ENCODE measurements around the gene HILPDA.
"Not testable (repeated sequence)": the region's sequence is repeated elsewhere in the genome, so short reads cannot be mapped to it uniquely, and the experiment has no call there.

The HILPDA gene

DNA sequence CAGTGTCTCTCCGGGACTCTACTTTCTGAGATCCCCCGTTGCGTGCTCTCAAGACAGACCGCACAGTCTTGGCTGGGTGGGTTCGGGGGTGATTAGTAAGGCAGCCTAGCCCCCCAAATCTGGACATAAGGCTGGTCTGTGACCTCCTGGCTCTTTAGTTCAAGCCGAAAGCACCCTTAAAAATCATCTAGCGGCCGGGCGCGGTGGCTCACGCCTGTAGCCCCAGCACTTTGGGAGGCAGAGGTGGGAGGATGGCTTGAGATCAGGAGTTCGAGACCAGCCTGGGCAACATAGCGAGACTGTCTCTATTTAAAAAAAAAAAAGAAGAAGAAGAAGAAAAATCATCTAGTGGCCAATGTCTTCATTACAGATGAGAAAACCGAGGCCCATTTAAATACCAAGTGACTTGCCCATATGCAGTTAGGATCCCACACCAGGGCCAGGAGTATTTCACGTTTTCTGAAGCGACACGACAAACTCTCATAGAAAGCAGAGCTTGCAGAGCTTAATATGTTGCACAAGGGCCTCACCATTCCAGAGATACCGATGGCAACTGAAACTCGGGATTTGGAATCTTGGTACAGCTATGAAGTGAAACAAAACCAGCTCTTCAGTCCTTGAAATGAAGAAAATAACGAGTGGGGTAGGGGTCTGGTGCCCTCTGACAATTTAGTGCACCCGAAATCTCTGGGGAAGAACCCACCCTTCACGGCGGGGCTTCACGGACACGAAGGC is 703 bp upstream of the HILPDA start:
- H3K4me1 ChIP-seq, result peaks cover 16% of the 10 kb centered on the region
- no peaks in the 10 kb centered on the region for H3K27me3 ChIP-seq
- TF ChIP-seq CTCF (IDR thresholded peaks at IDR 0.05; ENCODE audit: low read depth, low read length), result no peak; the same call in 1 of the 2 replicates
- peaks cover 7% of the 10 kb centered on the region for H3K36me3 ChIP-seq
- H3K4me3 ChIP-seq (ENCODE audit: low read depth, low read length), result peak overlapping the region; percentile 91
- H3K9me3 ChIP-seq, result no peaks in the 10 kb centered on the region
- DNase-seq, result no peak

DNA sequence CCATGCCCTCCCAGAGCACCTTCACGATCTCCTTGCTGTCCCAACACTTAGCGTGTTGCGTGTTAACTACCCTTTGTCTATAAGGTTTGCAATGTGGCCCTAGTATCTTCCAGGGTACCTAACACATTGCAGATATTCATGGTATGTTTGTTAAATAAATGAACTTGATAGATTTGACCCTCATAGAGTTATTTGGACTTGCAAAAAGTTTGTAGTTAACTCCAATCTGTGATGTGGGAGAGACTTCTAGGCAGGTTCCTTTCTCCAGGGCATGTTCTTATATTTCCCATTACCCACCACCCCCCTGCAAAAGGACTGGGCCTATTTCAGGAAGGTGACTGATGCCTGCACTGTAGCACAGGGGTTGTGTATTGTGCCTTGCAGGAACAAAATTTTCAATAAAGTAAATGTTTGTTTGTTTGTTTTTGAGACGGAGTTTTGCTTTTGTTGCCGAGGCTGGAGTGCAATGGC is 612 bp downstream of the HILPDA start:
- H3K4me1 ChIP-seq, result peaks cover 16% of the 10 kb centered on the region

DNA sequence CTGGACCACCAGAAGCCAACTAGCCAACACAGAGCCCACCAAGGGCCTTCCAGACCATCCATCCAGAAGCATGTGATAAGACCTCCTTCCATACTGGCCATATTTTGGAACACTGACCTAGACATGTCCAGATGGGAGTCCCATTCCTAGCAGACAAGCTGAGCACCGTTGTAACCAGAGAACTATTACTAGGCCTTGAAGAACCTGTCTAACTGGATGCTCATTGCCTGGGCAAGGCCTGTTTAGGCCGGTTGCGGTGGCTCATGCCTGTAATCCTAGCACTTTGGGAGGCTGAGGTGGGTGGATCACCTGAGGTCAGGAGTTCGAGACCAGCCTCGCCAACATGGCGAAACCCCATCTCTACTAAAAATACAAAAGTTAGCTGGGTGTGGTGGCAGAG is 1.7 kb downstream of the HILPDA start:
- H3K36me3 ChIP-seq, H3K9me3 ChIP-seq, H3K27me3 ChIP-seq, DNase-seq: not testable (repeated sequence)
- H3K4me1 ChIP-seq, result peaks cover 16% of the 10 kb centered on the region
- peak overlapping the region; percentile 91 for H3K4me3 ChIP-seq (ENCODE audit: low read depth, low read length)

More for the DNA sequence above, 612 bp downstream of the HILPDA start:
- no peak for TF ChIP-seq CTCF (IDR thresholded peaks at IDR 0.05; ENCODE audit: low read depth, low read length)
- peak overlapping the region; percentile 91 for H3K4me3 ChIP-seq (ENCODE audit: low read depth, low read length)
- DNase-seq, result no peak
- no peaks in the 10 kb centered on the region for H3K27me3 ChIP-seq
- no peaks in the 10 kb centered on the region for H3K9me3 ChIP-seq
- H3K36me3 ChIP-seq, result peaks cover 7% of the 10 kb centered on the region

- Histone ChIP-seq H3K9me3 (no peaks in the 10 kb centered on the region), H3K4me1 (peaks cover 10% of the 10 kb centered on the region), H3K4me3 (ENCODE audit: low read depth, low read length) (peak overlapping the region; percentile 91; the same call in 1 of the 2 replicates), H3K27me3 (no peaks in the 10 kb centered on the region), H3K36me3 (peaks cover 7% of the 10 kb centered on the region)
- DNase-seq, result no peak
- TF ChIP-seq CTCF (IDR thresholded peaks at IDR 0.05; ENCODE audit: low read depth, low read length), result no peak
These were observed 3.3 kb downstream of the HILPDA start for GRCh38 chr7:128458956-128459355.

DNA sequence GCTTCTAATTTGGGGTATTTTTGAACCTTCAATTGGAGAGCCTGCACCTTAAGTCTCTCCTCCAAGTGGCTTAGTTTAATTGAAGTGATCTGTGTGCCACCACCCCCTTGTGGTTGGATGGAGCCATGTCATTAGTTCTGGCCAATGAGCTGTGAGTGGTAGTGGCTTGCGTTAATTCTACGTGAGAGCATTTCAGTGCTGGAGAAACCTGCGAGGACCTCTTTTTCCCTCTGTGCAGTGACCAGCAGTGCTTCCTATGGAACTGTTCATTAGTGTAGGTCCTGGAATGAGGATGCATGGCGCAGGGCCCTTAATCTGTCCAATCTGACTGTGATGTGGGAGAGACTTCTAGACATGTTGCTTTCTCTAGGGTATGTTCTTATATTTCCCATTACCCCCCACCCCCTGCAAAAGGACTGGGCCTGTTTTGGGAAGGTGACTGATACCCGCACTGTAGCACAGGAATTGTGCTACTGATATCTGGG is 3.8 kb downstream of the HILPDA start:
- H3K9me3 ChIP-seq, result no peaks in the 10 kb centered on the region
- DNase-seq, result peak; percentile 70
- H3K4me3 ChIP-seq (ENCODE audit: low read depth, low read length), result no peak overlapping the region
- peaks cover 8% of the 10 kb centered on the region for H3K4me1 ChIP-seq
- H3K27me3 ChIP-seq, result no peaks in the 10 kb centered on the region
- peaks cover 7% of the 10 kb centered on the region for H3K36me3 ChIP-seq
- peak; percentile 91 for TF ChIP-seq CTCF (IDR thresholded peaks at IDR 0.05; ENCODE audit: low read depth, low read length)

- H3K9me3 ChIP-seq, result no peaks in the 10 kb centered on the region
- TF ChIP-seq CTCF (IDR thresholded peaks at IDR 0.05; ENCODE audit: low read depth, low read length), result no peak
- no peaks in the 10 kb centered on the region for H3K27me3 ChIP-seq
- DNase-seq, result no peak
- H3K4me3 ChIP-seq (ENCODE audit: low read depth, low read length), result no peak overlapping the region
- H3K4me1 ChIP-seq, result no peaks in the 10 kb centered on the region; the same call in 1 of the 2 replicates
- H3K36me3 ChIP-seq, result peaks cover under 1% of the 10 kb centered on the region
These were observed 6.8 kb downstream of the HILPDA start for GRCh38 chr7:128462460-128462859.

- H3K4me3 ChIP-seq (ENCODE audit: low read depth, low read length); H3K4me1 ChIP-seq; H3K36me3 ChIP-seq; DNase-seq; H3K9me3 ChIP-seq; H3K27me3 ChIP-seq: not testable (repeated sequence)
These were observed 7.7 kb downstream of the HILPDA start for GRCh38 chr7:128463345-128463744.

- not testable (repeated sequence) for H3K4me3 ChIP-seq (ENCODE audit: low read depth, low read length); DNase-seq; H3K9me3 ChIP-seq; H3K4me1 ChIP-seq; H3K36me3 ChIP-seq; H3K27me3 ChIP-seq
These were observed 8.3 kb downstream of the HILPDA start for GRCh38 chr7:128463933-128464332.

GRCh38 chr7:128466871-128467270 is 11.2 kb downstream of the HILPDA start:
- not testable (repeated sequence) for H3K4me1 ChIP-seq; H3K9me3 ChIP-seq; H3K27me3 ChIP-seq; H3K4me3 ChIP-seq (ENCODE audit: low read depth, low read length); DNase-seq; H3K36me3 ChIP-seq

All from BE2C (cell line).